B cell (primary cell): ENCODE measurements around the gene GALNT17. TPM values are rescaled to one million over a fixed set of nuclear protein-coding genes. Genes with fewer than 3 reads are reported as not detected.

ENCODE experiments used
- ATAC-seq: fragments of 200-7000 bp; cut with Tn5 transposase; one replicate; pipeline ENCODE4 v1.10.0; 2021; ENCODE audit warnings: low read depth, mild to moderate bottlenecking, moderate number of reproducible peaks, moderate library complexity
- CTCF ChIA-PET: fragments of 350-600 bp; sonication (Branson Sonifier 250); formaldehyde crosslinking; loops from one replicate; lab custom pipeline; 2021; ENCODE audit warnings: antibody characterized with exemption, inconsistent platforms; lab: Charles Lee
- POLR2A ChIA-PET: fragments of 350-600 bp; sonication (Branson Sonifier 250); formaldehyde crosslinking; loops from one replicate; lab custom pipeline; 2021; ENCODE audit warnings: antibody characterized with exemption; lab: Charles Lee
- DNase-seq: peaks from one replicate; pipeline ENCODE4 v3.0.0; 2013
- H2AFZ ChIP-seq: 2 replicates; pipeline ENCODE4 v1.6.1; 2012; ENCODE audit warnings: mild to moderate bottlenecking, low read depth, low read length; ENCODE audit not compliant: insufficient read depth, poor library complexity, severe bottlenecking
- H3K27ac ChIP-seq, 2 donors: 1 replicate in 1 of 2; 2 replicates in 1 of 2; pipeline ENCODE4 v1.5.1; 2012 to 2013; ENCODE audit warnings: low read length in 2 of 2, mild to moderate bottlenecking in 2 of 2, moderate library complexity in 1 of 2
- H3K27me3 ChIP-seq, 4 experiments: fragments of 200-600 bp in 1 of 4; sonication (generic) in 1 of 4; replicated peaks in 1 of 4; 1 replicate in 2 of 4; 2 replicates in 2 of 4; pipeline versions ENCODE4 v1.6.1 to v1.7.0; 2013 to 2016; ENCODE audit warnings: low read length in 3 of 4, mild to moderate bottlenecking in 2 of 4, mixed read lengths in 1 of 4, moderate library complexity in 1 of 4; ENCODE audit not compliant: insufficient read depth in 4 of 4, control insufficient read depth in 3 of 4; ENCODE audit errors: control extremely low read depth in 1 of 4
- H3K36me3 ChIP-seq, 2 experiments: replicated peaks in 1 of 2; 1 replicate in 1 of 2; 2 replicates in 1 of 2; pipeline versions ENCODE4 v1.6.1 to v1.7.1; 2013; ENCODE audit warnings: low read length in 1 of 2; ENCODE audit not compliant: insufficient read depth in 2 of 2, control insufficient read depth in 1 of 2; ENCODE audit errors: control extremely low read depth in 1 of 2, extremely low read depth in 1 of 2
- H3K4me1 ChIP-seq, 2 donors: fragments of 200-600 bp in 1 of 2; sonication (generic) in 1 of 2; 1 replicate in 1 of 2; 2 replicates in 1 of 2; pipeline versions ENCODE4 v1.5.1 to v1.6.1; 2013 to 2017; ENCODE audit warnings: low read length in 2 of 2; ENCODE audit not compliant: control insufficient read depth in 2 of 2, insufficient read depth in 2 of 2
- H3K4me2 ChIP-seq: replicated peaks from 2 replicates; pipeline ENCODE3; 2012; ENCODE audit warnings: mild to moderate bottlenecking, low read depth, low read length; ENCODE audit not compliant: poor library complexity, severe bottlenecking
- H3K4me3 ChIP-seq, 5 experiments: fragments of 200-600 bp in 1 of 5; sonication (generic) in 1 of 5; 1 replicate in 3 of 5; 2 replicates in 2 of 5; pipeline versions ENCODE4 v1.5.1 to v1.7.0; 2011 to 2016; ENCODE audit warnings: low read length in 4 of 5, mild to moderate bottlenecking in 4 of 5, low read depth in 2 of 5, control low read depth in 1 of 5, moderate library complexity in 1 of 5; ENCODE audit not compliant: insufficient read depth in 1 of 5; ENCODE audit errors: control extremely low read depth in 1 of 5, extremely low read depth in 1 of 5
- H3K79me2 ChIP-seq: fragments of 200-600 bp; sonication (generic); one replicate; pipeline ENCODE4 v1.6.0; 2016; ENCODE audit warnings: low read length; ENCODE audit not compliant: control insufficient read depth, insufficient read depth
- H3K9ac ChIP-seq: fragments of 200-600 bp; sonication (generic); 2 replicates; pipeline ENCODE4 v1.6.1; 2017; ENCODE audit warnings: mild to moderate bottlenecking, low read length, moderate library complexity
- H3K9me3 ChIP-seq, 3 donors: one replicate each; pipeline versions ENCODE4 v1.6.1 to v1.7.1; 2013; ENCODE audit warnings: low read length in 2 of 3; ENCODE audit not compliant: control insufficient read depth in 2 of 3, insufficient read depth in 1 of 3; ENCODE audit errors: control extremely low read depth in 1 of 3
- H4K20me1 ChIP-seq: 2 replicates; pipeline ENCODE4 v1.6.0; 2012; ENCODE audit warnings: mild to moderate bottlenecking, low read length; ENCODE audit not compliant: insufficient read depth, control insufficient read depth, poor library complexity, severe bottlenecking
- H3K27ac Mint-ChIP-seq: one replicate; pipeline ENCODE4 v1.8.0; 2021; ENCODE audit warnings: mixed read lengths
- H3K27me3 Mint-ChIP-seq: one replicate; pipeline ENCODE4 v1.8.0; 2021; ENCODE audit warnings: mixed read lengths
- H3K4me1 Mint-ChIP-seq: one replicate; pipeline ENCODE4 v1.8.0; 2021; ENCODE audit warnings: mixed read lengths
- H3K4me3 Mint-ChIP-seq: one replicate; pipeline ENCODE4 v1.8.0; 2021; ENCODE audit warnings: mixed read lengths
- H3K9me3 Mint-ChIP-seq: one replicate; pipeline ENCODE4 v1.8.0; 2022; ENCODE audit warnings: mixed read lengths; ENCODE audit not compliant: insufficient read depth
- EZH2 ChIP-seq: IDR thresholded peaks from 2 replicates; pipeline ENCODE4 v1.6.1; 2012; ENCODE audit warnings: borderline replicate concordance, low read depth, mild to moderate bottlenecking, moderate library complexity, low read length; ENCODE audit not compliant: insufficient read depth, poor library complexity, severe bottlenecking
- WGBS: methylation state at CpG from one replicate; pipeline ENCODE4 v1.1.5; 2013; ENCODE audit warnings: missing lambda C conversion rate; ENCODE audit not compliant: insufficient coverage; 5-methylcytosine and 5-hydroxymethylcytosine counted together
- intact Hi-C: fragments of 100-400 bp; cut with micrococcal nuclease; formaldehyde crosslinking; loops from one replicate; pipeline ENCODE4 v1.10.0; 2022
- polyA plus RNA-seq: library from polyadenylated mRNA; depleted of rRNA; stranded (reverse); fragments of >200 nt; gene quantifications from 2 replicates; pipeline ENCODE4 v1.2.3, GENCODE V29; 2012
- total RNA-seq, 2 donors: library from RNA; stranded (reverse); fragments of 120-200 nt in 1 of 2; gene quantifications; 1 replicate in 1 of 2; 2 replicates in 1 of 2; pipeline versions ENCODE4 v1.2.3 to v1.2.4, GENCODE V29; 2013 to 2022
- TF ChIP-seq, protein P1 (sequence below): fragments of 200-600 bp; IDR thresholded peaks from one replicate; pipeline ENCODE4 v1.8.0; 2022; ENCODE audit warnings: antibody characterized with exemption, mild to moderate bottlenecking

Gene GALNT17
- total and polyA plus RNA-seq, 2 donors (not counting 1 experiment from before 2014, with no cell fraction given) = not detected

DNA sequence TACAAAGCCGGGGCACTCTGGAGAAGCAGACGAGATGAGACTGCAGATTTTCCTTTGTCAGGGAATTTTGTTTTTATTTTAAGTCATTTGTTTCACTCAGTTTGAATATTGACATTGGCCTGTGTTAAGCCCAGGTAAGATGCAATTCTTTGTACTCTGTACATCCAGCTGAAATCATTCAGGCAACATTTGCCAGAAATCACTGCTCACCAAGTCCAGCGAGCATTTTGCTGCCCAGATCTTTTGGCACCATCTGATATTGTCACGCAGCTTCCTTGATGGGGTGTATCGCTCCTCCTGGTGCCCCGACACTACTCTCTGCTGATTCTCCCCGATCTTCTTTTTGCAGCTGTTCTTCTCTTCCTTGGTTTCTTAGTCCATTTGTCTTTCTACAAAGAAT, 261.7 kb downstream of the GALNT17 start:
- whole genome bisulfite sequencing = 100% methylated on average over 2 of the region's 7 CpGs
- Histone ChIP-seq H3K4me3 (no peak overlapping the region), H3K4me2 (no peak overlapping the region), H3K9me3 (peaks cover 0 to 18% (median 0%) of the 10 kb centered on the region in 3 donors), H3K9ac (no peak overlapping the region), H2AFZ (no peak overlapping the region), H3K36me3 (no peaks in the 10 kb centered on the region), H3K27me3 (no peaks in the 10 kb centered on the region), H3K4me1 (no peaks in the 10 kb centered on the region), H4K20me1 (no peaks in the 10 kb centered on the region), H3K79me2 (no peaks in the 10 kb centered on the region), H3K27ac (no peak overlapping the region)
- H3K4me3 Mint-ChIP-seq = no peak overlapping the region
- DNase-seq (no peak), ATAC-seq (no peak)
- ChIA-PET POLR2A (no interaction called here), CTCF (no interaction called here)
- peaks cover 9% of the 10 kb centered on the region for H3K9me3 Mint-ChIP-seq
- H3K4me1 Mint-ChIP-seq = no peaks in the 10 kb centered on the region
- no peak for TF ChIP-seq EZH2
- TF ChIP-seq, protein P1, sequence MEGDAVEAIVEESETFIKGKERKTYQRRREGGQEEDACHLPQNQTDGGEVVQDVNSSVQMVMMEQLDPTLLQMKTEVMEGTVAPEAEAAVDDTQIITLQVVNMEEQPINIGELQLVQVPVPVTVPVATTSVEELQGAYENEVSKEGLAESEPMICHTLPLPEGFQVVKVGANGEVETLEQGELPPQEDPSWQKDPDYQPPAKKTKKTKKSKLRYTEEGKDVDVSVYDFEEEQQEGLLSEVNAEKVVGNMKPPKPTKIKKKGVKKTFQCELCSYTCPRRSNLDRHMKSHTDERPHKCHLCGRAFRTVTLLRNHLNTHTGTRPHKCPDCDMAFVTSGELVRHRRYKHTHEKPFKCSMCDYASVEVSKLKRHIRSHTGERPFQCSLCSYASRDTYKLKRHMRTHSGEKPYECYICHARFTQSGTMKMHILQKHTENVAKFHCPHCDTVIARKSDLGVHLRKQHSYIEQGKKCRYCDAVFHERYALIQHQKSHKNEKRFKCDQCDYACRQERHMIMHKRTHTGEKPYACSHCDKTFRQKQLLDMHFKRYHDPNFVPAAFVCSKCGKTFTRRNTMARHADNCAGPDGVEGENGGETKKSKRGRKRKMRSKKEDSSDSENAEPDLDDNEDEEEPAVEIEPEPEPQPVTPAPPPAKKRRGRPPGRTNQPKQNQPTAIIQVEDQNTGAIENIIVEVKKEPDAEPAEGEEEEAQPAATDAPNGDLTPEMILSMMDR = no peak
- no peak overlapping the region for H3K27ac Mint-ChIP-seq
- no peaks in the 10 kb centered on the region for H3K27me3 Mint-ChIP-seq
- intact Hi-C loops = no loop called here

DNA sequence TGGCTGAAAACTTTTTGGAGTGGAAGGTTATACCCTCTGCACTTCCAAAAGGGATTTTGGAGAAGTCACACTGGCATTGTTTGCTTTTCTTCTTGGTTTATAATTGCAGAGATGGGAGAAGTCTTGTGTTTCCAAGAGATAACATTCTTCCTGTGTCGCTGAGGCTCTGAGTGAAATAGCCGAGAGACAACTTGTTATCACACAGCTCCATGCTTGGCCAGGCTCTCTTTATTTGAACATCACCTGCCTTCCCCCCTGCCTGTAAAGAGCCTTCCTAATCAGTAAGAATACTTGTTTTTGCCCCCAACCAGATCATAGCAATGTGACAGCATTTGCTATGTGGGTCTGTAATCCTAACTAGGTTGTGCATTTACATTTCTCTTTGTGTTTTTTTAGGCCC, 270.7 kb downstream of the GALNT17 start:
- H3K4me3 ChIP-seq = no peak overlapping the region
- WGBS = no CpG with 5 or more reads among the region's 2 CpGs
- peaks cover 0 to 16% (median 0%) of the 10 kb centered on the region in 3 donors for H3K9me3 ChIP-seq
- DNase-seq = no peak
- Mint-ChIP-seq H3K4me3 (no peak overlapping the region), H3K9me3 (peaks cover 5% of the 10 kb centered on the region), H3K27ac (no peak overlapping the region), H3K4me1 (no peaks in the 10 kb centered on the region), H3K27me3 (no peaks in the 10 kb centered on the region)
- H3K9ac ChIP-seq = no peak overlapping the region
- H2AFZ ChIP-seq = no peak overlapping the region
- intact Hi-C loops = no loop called here
- no peaks in the 10 kb centered on the region for H3K36me3 ChIP-seq
- no peak for TF ChIP-seq EZH2
- TF ChIP-seq, protein P1 = no peak
- H3K4me1 ChIP-seq = no peaks in the 10 kb centered on the region
- H3K27ac ChIP-seq = no peak overlapping the region
- H3K79me2 ChIP-seq = no peaks in the 10 kb centered on the region
- no peaks in the 10 kb centered on the region for H3K27me3 ChIP-seq
- CTCF ChIA-PET = no interaction called here
- ATAC-seq = no peak
- H4K20me1 ChIP-seq = no peaks in the 10 kb centered on the region
- POLR2A ChIA-PET = no interaction called here
- H3K4me2 ChIP-seq = no peak overlapping the region
